ENCODE results near the gene SRCIN1.

- TF ChIP-seq CTCF (IDR thresholded peaks at IDR 0.05) (no peak), POLR2A (IDR thresholded peaks at IDR 0.05) (no peak), EP300 (IDR thresholded peaks at IDR 0.05; ENCODE audit: low read depth) (no peak)
These were observed 26.7 kb downstream of the SRCIN1 start for GRCh38 chr17:38579083-38579480.
